Measurements from ENCODE around the gene POGLUT3. TPM values are rescaled to one million over a fixed set of nuclear protein-coding genes. Genes with fewer than 3 reads are reported as not detected.

The POGLUT3 gene
- total RNA-seq, 1 experiment from 2014 or later: 13.1 TPM

- Histone ChIP-seq H3K18ac (ENCODE audit: insufficient read length, low read depth, low read length) (peak overlapping the region; percentile 81), H3K4me1 (ENCODE audit: insufficient read depth, low read length) (no peaks in the 10 kb centered on the region; the same call in none of the 2 replicates), H3K4ac (ENCODE audit: low read depth, low read length) (no peak overlapping the region), H2AK5ac (ENCODE audit: insufficient read length, low read length) (no peak overlapping the region), H3K79me1 (ENCODE audit: insufficient read depth, low read depth, low read length, poor library complexity, severe bottlenecking) (no peaks in the 10 kb centered on the region), H3K9ac (ENCODE audit: extremely low read depth, insufficient read length, low read length) (peak overlapping the region; percentile 51), H3K27ac (ENCODE audit: insufficient read length, low read depth, low read length) (no peak overlapping the region), H3K23me2 (ENCODE audit: insufficient read length, low read depth, low read length, poor library complexity, severe bottlenecking) (peaks cover 14% of the 10 kb centered on the region), H3K14ac (ENCODE audit: insufficient read depth, low read length) (peak overlapping the region; percentile 91; the same call in 1 of the 2 replicates), H3K4me2 (ENCODE audit: insufficient read depth, insufficient read length, low read length) (peak overlapping the region; percentile 87), H3K9me3 (ENCODE audit: control insufficient read depth, low read depth, low read length) (no peaks in the 10 kb centered on the region), H2BK120ac (ENCODE audit: low read depth, low read length, poor library complexity, severe bottlenecking) (no peak overlapping the region), H3K56ac (ENCODE audit: insufficient read length, low read depth, low read length) (no peak overlapping the region), H3K27me3 (ENCODE audit: insufficient read depth, low read length) (no peaks in the 10 kb centered on the region), H2AFZ (ENCODE audit: low read length) (no peak overlapping the region), H4K91ac (ENCODE audit: insufficient read length, low read depth, low read length) (no peak overlapping the region), H4K5ac (ENCODE audit: insufficient read length, low read depth, low read length) (no peak overlapping the region), H2BK15ac (ENCODE audit: low read depth, low read length) (0 out of 2 replicates have a peak overlapping the region, but pooled peaks have one; percentile 83), H4K20me1 (ENCODE audit: control insufficient read depth, insufficient read depth, insufficient read length) (no peaks in the 10 kb centered on the region), H2BK5ac (ENCODE audit: insufficient read length, low read length) (no peak overlapping the region), H3T11ph (ENCODE audit: low read length) (no peak overlapping the region), H4K8ac (replicated peaks; ENCODE audit: insufficient read length, low read depth, low read length) (no peak overlapping the region), H3K23ac (ENCODE audit: insufficient read length, low read depth, low read length) (no peak overlapping the region), H3K79me2 (ENCODE audit: insufficient read depth, low read length) (no peaks in the 10 kb centered on the region), H2BK20ac (ENCODE audit: low read depth, low read length, poor library complexity, severe bottlenecking) (no peak overlapping the region), H2BK12ac (ENCODE audit: insufficient read length, low read depth, low read length) (no peak overlapping the region)
- Mint-ChIP-seq H3K36me3 (ENCODE audit: insufficient read depth in 1 of 3, low read depth in 3 of 3) (no peaks in the 10 kb centered on the region), H3K4me3 (peak overlapping the region; percentile 70 to 87), H3K27ac (no peak overlapping the region), H3K9me3 (no peaks in the 10 kb centered on the region; a peak in 1 of 5 replicates), H3K4me1 (peaks cover 11 to 16% of the 10 kb centered on the region in 2 experiments), H3K27me3 (ENCODE audit: low read depth) (peaks cover 8% of the 10 kb centered on the region)
- no CpG with 5 or more reads among the region's 29 CpGs for WGBS (ENCODE audit: extremely low coverage, insufficient read length, low lambda C conversion rate)
- DNase-seq: peak; percentile 48
- TF ChIP-seq CTCF (conservative IDR thresholded peaks at IDR 0.05): no peak
These were observed 728 bp upstream of the POGLUT3 start for GRCh38 chr11:108498816-108499408.

Measured in H9 (cell line).